Keratinocyte (primary cell): ENCODE data around the gene POGZ. TPM values are rescaled to one million over a fixed set of nuclear protein-coding genes. Genes with fewer than 3 reads are reported as not detected.

Source experiments
- DNase-seq: peaks from one replicate; pipeline ENCODE4 v3.0.0-alpha.2; 2011; ENCODE audit warnings: low read depth, missing footprints, low spot score
- FAIRE-seq: peaks from 2 replicates; lab custom pipeline; 2011; peaks lifted over from hg19 to GRCh38; lab: Jason Lieb, UNC
- H2AFZ ChIP-seq: 2 replicates; pipeline ENCODE4 v1.6.0; 2012; ENCODE audit warnings: low read length, control low read depth, inconsistent platforms; ENCODE audit not compliant: control insufficient read depth
- H3K27ac ChIP-seq: 2 replicates; pipeline ENCODE4 v1.5.1; 2011; ENCODE audit warnings: low read length; ENCODE audit not compliant: control insufficient read depth, insufficient read depth
- H3K27me3 ChIP-seq: 3 replicates; pipeline ENCODE4 v1.6.0; 2011; ENCODE audit warnings: low read length; ENCODE audit not compliant: control insufficient read depth, insufficient read depth; ENCODE audit errors: extremely low read depth
- H3K36me3 ChIP-seq, 2 experiments: 2 replicates in 1 of 2; 3 replicates in 1 of 2; pipeline ENCODE4 v1.5.1; 2011; ENCODE audit warnings: low read length in 2 of 2, mild to moderate bottlenecking in 1 of 2; ENCODE audit not compliant: control insufficient read depth in 2 of 2, insufficient read depth in 2 of 2; ENCODE audit errors: extremely low read depth in 1 of 2
- H3K4me1 ChIP-seq: 3 replicates; pipeline ENCODE4 v1.5.1; 2011; ENCODE audit warnings: low read length; ENCODE audit not compliant: control insufficient read depth, insufficient read depth; ENCODE audit errors: extremely low read depth
- H3K4me2 ChIP-seq: 3 replicates; pipeline ENCODE4 v1.6.0; 2011; ENCODE audit warnings: low read depth, low read length; ENCODE audit not compliant: control insufficient read depth, insufficient read depth; ENCODE audit errors: extremely low read depth
- H3K4me3 ChIP-seq, 3 experiments: fragments of 200-600 bp in 1 of 3; sonication (generic) in 1 of 3; 2 replicates in 2 of 3; 3 replicates in 1 of 3; pipeline ENCODE4 v1.5.1; 2011 to 2016; ENCODE audit warnings: low read length in 3 of 3, mild to moderate bottlenecking in 3 of 3, control low read depth in 2 of 3, inconsistent platforms in 1 of 3, low read depth in 1 of 3, mixed read lengths in 1 of 3, mixed run types in 1 of 3, moderate library complexity in 1 of 3; ENCODE audit not compliant: control insufficient read depth in 2 of 3, insufficient read depth in 2 of 3; ENCODE audit errors: extremely low read depth in 1 of 3
- H3K79me2 ChIP-seq: 2 replicates; pipeline ENCODE4 v1.6.0; 2012; ENCODE audit warnings: low read length; ENCODE audit not compliant: control insufficient read depth, insufficient read depth
- H3K9ac ChIP-seq: 3 replicates; pipeline ENCODE4 v1.6.0; 2011; ENCODE audit warnings: low read length; ENCODE audit not compliant: control insufficient read depth, insufficient read depth; ENCODE audit errors: extremely low read depth
- H3K9me1 ChIP-seq: 3 replicates; pipeline ENCODE4 v1.6.0; 2011; ENCODE audit warnings: low read length; ENCODE audit not compliant: control insufficient read depth, insufficient read depth; ENCODE audit errors: extremely low read depth
- H3K9me3 ChIP-seq: 2 replicates; pipeline ENCODE4 v1.5.1; 2012; ENCODE audit warnings: low read depth, low read length; ENCODE audit not compliant: control insufficient read depth
- H4K20me1 ChIP-seq: 3 replicates; pipeline ENCODE4 v1.6.0; 2011; ENCODE audit warnings: low read length; ENCODE audit not compliant: control insufficient read depth, insufficient read depth; ENCODE audit errors: extremely low read depth
- EZH2 ChIP-seq: IDR thresholded peaks from one replicate; pipeline ENCODE4 v1.6.1; 2012; ENCODE audit warnings: inconsistent platforms, mild to moderate bottlenecking, low read length, moderate library complexity
- dilution Hi-C: fragments of 300-500 bp; cut with MboI; formaldehyde crosslinking; loops from one replicate; pipeline ENCODE4 v1.7.0; 2020; ENCODE audit warnings: low sequenced_read_pairs; ENCODE audit not compliant: extremely low pct_ligation_motif_present
- polyA plus RNA-seq, 5 experiments: library from polyadenylated mRNA; depleted of rRNA in 3 of 5; stranded (reverse) in 3 of 5; stranded (forward) in 1 of 5; unstranded in 1 of 5; fragments of >200 nt; gene quantifications; 1 replicate in 1 of 5; 2 replicates in 3 of 5; 3 replicates in 1 of 5; pipeline versions ENCODE4 v1.2.1 to v1.2.3, GENCODE V29; 2011 to 2012; ENCODE audit warnings: missing spikeins in 2 of 5, low read depth in 1 of 5, low replicate concordance in 1 of 5
- TF ChIP-seq, protein P1 (sequence below), 3 experiments: IDR thresholded peaks in 1 of 3; conservative IDR thresholded peaks in 1 of 3; optimal IDR thresholded peaks in 1 of 3; 2 replicates in 2 of 3; 3 replicates in 1 of 3; pipeline versions ENCODE3 to v1.5.1; 2011; ENCODE audit warnings: low read length in 3 of 3, mild to moderate bottlenecking in 3 of 3, moderate library complexity in 2 of 3, control low read depth in 1 of 3, inconsistent platforms in 1 of 3; ENCODE audit not compliant: insufficient read depth in 2 of 3; ENCODE audit errors: extremely low read depth in 1 of 3

POGZ gene
- polyA plus RNA-seq, 1 donor (not counting 4 experiments of a cell fraction or from before 2014, with no cell fraction given): 29.9 TPM

DNA sequence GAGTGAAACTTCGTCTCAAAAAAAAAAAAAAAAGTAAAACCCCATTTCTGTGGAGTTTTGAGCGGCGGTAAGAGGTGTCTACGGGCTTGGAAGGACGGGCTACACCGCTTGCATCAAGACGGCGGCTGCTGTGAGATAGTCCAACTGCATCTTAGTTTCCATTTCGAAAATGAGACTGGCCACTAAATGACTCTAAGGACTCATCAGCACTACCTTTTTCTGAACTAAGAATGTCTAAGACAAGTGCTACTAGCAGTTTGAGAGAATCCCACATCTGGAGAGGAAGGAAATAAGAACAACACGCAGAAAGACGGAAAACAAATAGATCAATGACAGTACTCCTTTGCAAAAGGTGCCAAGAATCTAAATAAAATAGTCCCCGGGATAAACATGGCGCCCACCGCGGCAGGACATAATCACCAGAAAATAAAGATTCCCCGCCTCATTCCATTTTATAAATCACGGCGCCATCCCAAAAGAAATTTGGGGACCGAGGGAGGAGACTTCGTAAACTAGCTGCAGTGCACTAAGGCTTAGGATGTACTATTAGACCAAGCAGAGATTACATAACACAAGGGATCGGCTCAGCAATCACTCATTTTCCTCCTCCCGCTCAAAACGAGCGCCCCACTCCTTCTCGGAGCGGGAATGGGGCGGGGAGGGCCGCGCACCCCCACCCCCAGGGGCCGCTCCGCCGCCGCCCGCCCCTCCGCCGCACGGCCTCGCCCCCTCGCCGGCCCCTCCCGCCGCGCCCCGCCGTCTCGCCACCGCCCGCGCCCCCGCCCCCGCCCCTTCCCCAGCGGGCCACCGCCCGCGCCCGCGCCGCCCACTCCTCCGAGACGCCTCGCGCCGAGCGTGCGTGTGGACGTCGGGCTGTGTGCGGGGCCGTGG lies 1.1 kb downstream of the POGZ start:
- H3K4me1 ChIP-seq: peaks cover 10% of the 10 kb centered on the region
- peak; percentile 20 for FAIRE-seq

DNA sequence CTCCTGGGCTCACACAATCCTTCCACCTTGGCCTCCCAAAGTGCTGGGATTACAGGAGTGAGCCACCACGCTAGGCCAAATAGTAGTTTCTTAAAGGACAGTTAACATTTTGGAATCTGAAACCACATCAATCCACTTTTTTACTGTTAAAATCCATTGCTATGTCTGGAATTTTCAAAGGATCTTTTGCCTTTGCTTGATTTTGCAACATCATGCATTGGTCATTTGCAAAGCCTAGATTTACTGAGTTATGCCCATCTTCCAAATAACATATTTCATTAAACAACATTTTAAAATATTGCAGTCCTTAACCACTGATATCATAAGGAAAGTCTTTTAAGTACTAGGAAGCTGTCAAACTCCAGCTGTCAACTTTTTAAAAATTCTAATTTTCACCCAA lies 3.3 kb downstream of the POGZ start:
- Histone ChIP-seq H3K9ac (no peak overlapping the region), H3K4me2 (no peak overlapping the region), H3K27me3 (no peaks in the 10 kb centered on the region), H3K79me2 (peaks cover 66% of the 10 kb centered on the region), H4K20me1 (no peaks in the 10 kb centered on the region), H3K4me1 (peaks cover 10% of the 10 kb centered on the region), H3K9me1 (no peaks in the 10 kb centered on the region), H2AFZ (no peak overlapping the region), H3K9me3 (no peaks in the 10 kb centered on the region), H3K4me3 (no peak overlapping the region), H3K27ac (no peak overlapping the region), H3K36me3 (no peaks in the 10 kb centered on the region)
- DNase-seq: no peak
- FAIRE-seq: no peak
- TF ChIP-seq EZH2: no peak
- dilution Hi-C loops: no loop called here

More for the DNA sequence above, 1.1 kb downstream of the POGZ start:
- dilution Hi-C loops: no loop called here
- peak overlapping the region; percentile 70 for H2AFZ ChIP-seq
- peak overlapping the region; percentile 76 for H3K27ac ChIP-seq
- H3K9me1 ChIP-seq: no peaks in the 10 kb centered on the region
- H3K9ac ChIP-seq: peak overlapping the region; percentile 82
- no peaks in the 10 kb centered on the region for H4K20me1 ChIP-seq
- H3K9me3 ChIP-seq: no peaks in the 10 kb centered on the region
- peak overlapping the region; percentile 83 for H3K4me2 ChIP-seq
- no peaks in the 10 kb centered on the region for H3K27me3 ChIP-seq
- H3K4me3 ChIP-seq: peak overlapping the region; percentile 60 to 97 (median 96)
- no peaks in the 10 kb centered on the region for H3K36me3 ChIP-seq
- no peak for DNase-seq
- H3K79me2 ChIP-seq: peaks cover 46% of the 10 kb centered on the region
- TF ChIP-seq, protein P1, sequence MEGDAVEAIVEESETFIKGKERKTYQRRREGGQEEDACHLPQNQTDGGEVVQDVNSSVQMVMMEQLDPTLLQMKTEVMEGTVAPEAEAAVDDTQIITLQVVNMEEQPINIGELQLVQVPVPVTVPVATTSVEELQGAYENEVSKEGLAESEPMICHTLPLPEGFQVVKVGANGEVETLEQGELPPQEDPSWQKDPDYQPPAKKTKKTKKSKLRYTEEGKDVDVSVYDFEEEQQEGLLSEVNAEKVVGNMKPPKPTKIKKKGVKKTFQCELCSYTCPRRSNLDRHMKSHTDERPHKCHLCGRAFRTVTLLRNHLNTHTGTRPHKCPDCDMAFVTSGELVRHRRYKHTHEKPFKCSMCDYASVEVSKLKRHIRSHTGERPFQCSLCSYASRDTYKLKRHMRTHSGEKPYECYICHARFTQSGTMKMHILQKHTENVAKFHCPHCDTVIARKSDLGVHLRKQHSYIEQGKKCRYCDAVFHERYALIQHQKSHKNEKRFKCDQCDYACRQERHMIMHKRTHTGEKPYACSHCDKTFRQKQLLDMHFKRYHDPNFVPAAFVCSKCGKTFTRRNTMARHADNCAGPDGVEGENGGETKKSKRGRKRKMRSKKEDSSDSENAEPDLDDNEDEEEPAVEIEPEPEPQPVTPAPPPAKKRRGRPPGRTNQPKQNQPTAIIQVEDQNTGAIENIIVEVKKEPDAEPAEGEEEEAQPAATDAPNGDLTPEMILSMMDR (optimal IDR thresholded peaks at IDR 0.05 in 1 of 3, IDR thresholded peaks at IDR 0.05 in 1 of 3, conservative IDR thresholded peaks at IDR 0.05 in 1 of 3; ENCODE audit: extremely low read depth in 1 of 3, insufficient read depth in 2 of 3, low read length in 3 of 3): no peak
- no peak for TF ChIP-seq EZH2
